Thoracic aorta (tissue), 2 donors: ENCODE measurements around the gene PTPN4. TPM values are rescaled to one million over a fixed set of nuclear protein-coding genes. Genes with fewer than 3 reads are reported as not detected.

Source experiments
- ATAC-seq: fragments of 150-250 bp; one replicate; pipeline ENCODE4 v1.8.0; 2017; ENCODE audit warnings: low read depth; ENCODE audit not compliant: insufficient number of reproducible peaks, low FRiP score
- DNase-seq: peaks from one replicate; pipeline ENCODE4 v3.0.0-alpha.2; 2020; ENCODE audit warnings: low spot score
- H3K27ac ChIP-seq, 2 donors: fragments of 200-600 bp; sonication (generic); 1 replicate in 1 of 2; 2 replicates in 1 of 2; pipeline ENCODE4 v1.5.1; 2016; ENCODE audit warnings: mild to moderate bottlenecking in 2 of 2, moderate library complexity in 2 of 2
- H3K27me3 ChIP-seq: fragments of 200-600 bp; sonication (generic); replicated peaks from 2 replicates; pipeline ENCODE4 v1.6.0; 2016; ENCODE audit warnings: mild to moderate bottlenecking; ENCODE audit not compliant: insufficient read depth
- H3K36me3 ChIP-seq: fragments of 200-600 bp; sonication (generic); one replicate; pipeline ENCODE4 v1.5.1; 2016
- H3K4me1 ChIP-seq, 2 donors: fragments of 200-600 bp; sonication (generic); 1 replicate in 1 of 2; 2 replicates in 1 of 2; pipeline versions ENCODE4 v1.5.1 to v1.6.0; 2016; ENCODE audit warnings: low read depth in 2 of 2, mild to moderate bottlenecking in 1 of 2; ENCODE audit not compliant: control insufficient read depth in 1 of 2
- H3K4me3 ChIP-seq: fragments of 200-600 bp; sonication (generic); 2 replicates; pipeline ENCODE4 v1.5.1; 2016; ENCODE audit warnings: mild to moderate bottlenecking
- H3K9me3 ChIP-seq: fragments of 200-600 bp; sonication (generic); 2 replicates; pipeline ENCODE4 v1.5.1; 2016
- CTCF ChIP-seq: fragments of 200-600 bp; sonication (generic); IDR thresholded peaks from one replicate; pipeline ENCODE4 v1.5.1; 2019; ENCODE audit warnings: antibody characterized with exemption
- total RNA-seq, 2 donors: library from RNA; depleted of rRNA; stranded (reverse); fragments of >200 nt; gene quantifications; one replicate each; pipeline versions ENCODE4 v1.1.0 to v1.2.3, GENCODE V29; 2016

The PTPN4 gene
- total RNA-seq, 2 donors from 2014 or later = 18.5 to 43.3 TPM

- Histone ChIP-seq H3K27ac (no peak overlapping the region), H3K4me1 (no peaks in the 10 kb centered on the region), H3K27me3 (no peaks in the 10 kb centered on the region), H3K36me3 (no peaks in the 10 kb centered on the region), H3K4me3 (no peak overlapping the region), H3K9me3 (no peaks in the 10 kb centered on the region)
- no peak for ATAC-seq
- DNase-seq = no peak
- no peak for TF ChIP-seq CTCF
Observed at GRCh38 chr2:119727493-119727892, 32.2 kb upstream of the PTPN4 start.

GRCh38 chr2:119728421-119728820, 31.3 kb upstream of the PTPN4 start:
- H3K9me3 ChIP-seq = no peaks in the 10 kb centered on the region
- H3K27ac ChIP-seq = no peak overlapping the region
- TF ChIP-seq CTCF = no peak
- H3K27me3 ChIP-seq = no peaks in the 10 kb centered on the region
- no peak overlapping the region for H3K4me3 ChIP-seq
- ATAC-seq = no peak
- H3K36me3 ChIP-seq = no peaks in the 10 kb centered on the region
- no peaks in the 10 kb centered on the region for H3K4me1 ChIP-seq
- DNase-seq = no peak

GRCh38 chr2:119730671-119731177, 29.0 kb upstream of the PTPN4 start:
- Histone ChIP-seq H3K27ac (no peak overlapping the region), H3K4me1 (no peaks in the 10 kb centered on the region), H3K36me3 (no peaks in the 10 kb centered on the region), H3K27me3 (no peaks in the 10 kb centered on the region), H3K9me3 (no peaks in the 10 kb centered on the region), H3K4me3 (no peak overlapping the region)
- DNase-seq = no peak
- TF ChIP-seq CTCF = no peak
- no peak for ATAC-seq

GRCh38 chr2:119731983-119732382, 27.7 kb upstream of the PTPN4 start:
- no peaks in the 10 kb centered on the region for H3K9me3 ChIP-seq
- H3K4me1 ChIP-seq = no peaks in the 10 kb centered on the region
- no peak for ATAC-seq
- H3K27ac ChIP-seq = no peak overlapping the region
- DNase-seq = no peak
- no peak overlapping the region for H3K4me3 ChIP-seq
- H3K36me3 ChIP-seq = no peaks in the 10 kb centered on the region
- no peaks in the 10 kb centered on the region for H3K27me3 ChIP-seq
- TF ChIP-seq CTCF = no peak

- Histone ChIP-seq H3K27ac (no peak overlapping the region), H3K27me3 (no peaks in the 10 kb centered on the region), H3K4me3 (no peak overlapping the region), H3K36me3 (no peaks in the 10 kb centered on the region), H3K9me3 (no peaks in the 10 kb centered on the region), H3K4me1 (no peaks in the 10 kb centered on the region)
- ATAC-seq = no peak
- no peak for DNase-seq
- TF ChIP-seq CTCF = no peak
Observed at GRCh38 chr2:119732601-119733164, 27.0 kb upstream of the PTPN4 start.
